ENCODE results near the gene SNRPA. TPM values are rescaled to one million over a fixed set of nuclear protein-coding genes. Genes with fewer than 3 reads are reported as not detected.

SNRPA gene
- total and polyA plus RNA-seq, 2 of the 13 experiments (the other 11 are each of a cell fraction or from before 2014, with no cell fraction given): 59.6 to 162 TPM

- TF ChIP-seq ZHX2 (IDR thresholded peaks at IDR 0.05; ENCODE audit: low read depth) (no peak), ZHX2 (CRISPR knock-in tag; IDR thresholded peaks at IDR 0.05; ENCODE audit: borderline replicate concordance) (no peak), IRF1 (CRISPR knock-in tag; IDR thresholded peaks at IDR 0.05; ENCODE audit: low read depth) (no peak), CTCF (CRISPR knock-in tag; IDR thresholded peaks at IDR 0.05) (peak; percentile 80), RFXAP (CRISPR knock-in tag; IDR thresholded peaks at IDR 0.05; ENCODE audit: borderline replicate concordance) (no peak), TBL1XR1 (IDR thresholded peaks at IDR 0.05; ENCODE audit: borderline replicate concordance, low read length, partially characterized antibody) (no peak), ZNF432 (CRISPR knock-in tag; IDR thresholded peaks at IDR 0.05; ENCODE audit: borderline replicate concordance) (no peak), SP4 (CRISPR knock-in tag; IDR thresholded peaks at IDR 0.05) (no peak), HOXA3 (CRISPR knock-in tag; IDR thresholded peaks at IDR 0.05) (no peak; the same call in 1 of the 2 replicates), ZNF556 (CRISPR knock-in tag; IDR thresholded peaks at IDR 0.05; ENCODE audit: borderline replicate concordance) (no peak), CHD2 (IDR thresholded peaks at IDR 0.05; ENCODE audit: low read depth, low read length) (no peak), GABPA (IDR thresholded peaks at IDR 0.05; ENCODE audit: low read depth, low read length) (no peak), GABPA (CRISPR knock-in tag; IDR thresholded peaks at IDR 0.05; ENCODE audit: low read depth) (no peak), ZNF121 (CRISPR knock-in tag; IDR thresholded peaks at IDR 0.05) (no peak), SMARCC2 (IDR thresholded peaks at IDR 0.05) (no peak)
- TF ChIP-seq, protein P1, sequence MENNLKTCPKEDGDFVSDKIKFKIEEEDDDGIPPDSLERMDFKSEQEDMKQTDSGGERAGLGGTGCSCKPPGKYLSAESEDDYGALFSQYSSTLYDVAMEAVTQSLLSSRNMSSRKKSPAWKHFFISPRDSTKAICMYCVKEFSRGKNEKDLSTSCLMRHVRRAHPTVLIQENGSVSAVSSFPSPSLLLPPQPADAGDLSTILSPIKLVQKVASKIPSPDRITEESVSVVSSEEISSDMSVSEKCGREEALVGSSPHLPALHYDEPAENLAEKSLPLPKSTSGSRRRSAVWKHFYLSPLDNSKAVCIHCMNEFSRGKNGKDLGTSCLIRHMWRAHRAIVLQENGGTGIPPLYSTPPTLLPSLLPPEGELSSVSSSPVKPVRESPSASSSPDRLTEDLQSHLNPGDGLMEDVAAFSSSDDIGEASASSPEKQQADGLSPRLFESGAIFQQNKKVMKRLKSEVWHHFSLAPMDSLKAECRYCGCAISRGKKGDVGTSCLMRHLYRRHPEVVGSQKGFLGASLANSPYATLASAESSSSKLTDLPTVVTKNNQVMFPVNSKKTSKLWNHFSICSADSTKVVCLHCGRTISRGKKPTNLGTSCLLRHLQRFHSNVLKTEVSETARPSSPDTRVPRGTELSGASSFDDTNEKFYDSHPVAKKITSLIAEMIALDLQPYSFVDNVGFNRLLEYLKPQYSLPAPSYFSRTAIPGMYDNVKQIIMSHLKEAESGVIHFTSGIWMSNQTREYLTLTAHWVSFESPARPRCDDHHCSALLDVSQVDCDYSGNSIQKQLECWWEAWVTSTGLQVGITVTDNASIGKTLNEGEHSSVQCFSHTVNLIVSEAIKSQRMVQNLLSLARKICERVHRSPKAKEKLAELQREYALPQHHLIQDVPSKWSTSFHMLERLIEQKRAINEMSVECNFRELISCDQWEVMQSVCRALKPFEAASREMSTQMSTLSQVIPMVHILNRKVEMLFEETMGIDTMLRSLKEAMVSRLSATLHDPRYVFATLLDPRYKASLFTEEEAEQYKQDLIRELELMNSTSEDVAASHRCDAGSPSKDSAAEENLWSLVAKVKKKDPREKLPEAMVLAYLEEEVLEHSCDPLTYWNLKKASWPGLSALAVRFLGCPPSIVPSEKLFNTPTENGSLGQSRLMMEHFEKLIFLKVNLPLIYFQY (CRISPR knock-in tag; IDR thresholded peaks at IDR 0.05; ENCODE audit: borderline replicate concordance): no peak
These were observed 48.5 kb upstream of the SNRPA start (continued) for GRCh38 chr19:40702337-40703012.

Measured in HepG2 (cell line).